AG04449 (cell line): ENCODE data around the gene KAT7.
"Not testable (repeated sequence)": the region's sequence is repeated elsewhere in the genome, so short reads cannot be mapped to it uniquely, and the experiment has no call there.

Source experiments
- CTCF ChIA-PET: fragments of 350-600 bp; formaldehyde crosslinking; extraction: SDS; loops from one replicate; lab custom pipeline; 2021; ENCODE audit warnings: antibody characterized with exemption; lab: Yijun Ruan, JAX
- POLR2A ChIA-PET: fragments of 400-600, 350-600 bp; formaldehyde crosslinking; extraction: SDS; loops from one replicate; lab custom pipeline; 2020; ENCODE audit warnings: antibody characterized with exemption, inconsistent platforms; lab: Yijun Ruan, JAX
- DNase-seq: peaks from one replicate; pipeline ENCODE4 v3.0.0-alpha.2; 2010; ENCODE audit warnings: low read depth, low spot score
- H3K4me3 ChIP-seq: 2 replicates; pipeline ENCODE4 v1.5.1; 2011; ENCODE audit warnings: low read depth, mild to moderate bottlenecking, control low read depth, low read length
- TF ChIP-seq, protein P1 (sequence below): IDR thresholded peaks from one replicate; pipeline ENCODE4 v1.5.1; 2011; ENCODE audit warnings: mild to moderate bottlenecking, moderate library complexity, low read length, control low read depth, inconsistent platforms; ENCODE audit not compliant: insufficient read depth; ENCODE audit errors: missing control alignments

Gene KAT7

DNA sequence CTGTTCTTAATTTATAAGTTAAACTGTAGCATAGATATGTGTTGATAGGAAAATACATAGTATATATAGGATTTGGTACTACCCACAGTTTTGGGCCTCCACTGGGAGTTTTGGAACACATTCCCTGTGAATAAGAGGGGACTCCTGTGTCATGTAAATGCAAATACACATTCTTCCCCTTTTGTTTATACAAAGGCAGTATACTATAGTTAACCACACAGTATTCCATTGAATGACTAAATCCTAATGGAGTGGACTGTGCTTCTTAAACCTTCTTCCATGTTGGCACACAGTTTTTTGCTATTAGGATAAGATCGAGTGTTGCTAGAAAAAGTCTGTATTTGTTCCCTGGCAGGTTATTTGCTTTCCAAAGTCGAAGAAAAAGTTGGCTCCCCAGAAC, 37.2 kb downstream of the KAT7 start:
- ChIA-PET CTCF (interaction anchor here (0.7 to 1.4 kb wide), 2 partner anchors 30 to 171 kb away, joined by 3 to 4 read pairs; no protein-coding TSS in a partner anchor), POLR2A (no interaction called here)
- no peak for DNase-seq

DNA sequence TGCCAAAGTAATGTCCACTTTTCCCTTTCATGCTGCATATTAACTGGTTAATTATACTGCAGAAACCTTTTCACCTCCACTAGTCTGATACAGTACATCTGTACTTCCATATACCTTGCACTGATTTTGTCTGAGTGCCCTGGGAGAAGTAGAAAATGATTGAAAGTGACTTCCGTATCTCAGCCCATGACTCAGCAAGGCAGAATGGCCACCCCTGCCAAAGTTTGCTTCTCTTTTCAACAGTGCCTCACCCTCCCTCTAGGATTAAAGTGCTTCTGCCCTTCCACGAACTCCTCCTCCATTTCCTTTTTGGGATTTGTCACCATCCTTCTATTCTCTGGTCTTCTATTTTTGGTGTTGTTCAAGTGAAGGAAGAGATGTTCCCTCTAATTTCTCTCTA, 39.8 kb downstream of the KAT7 start:
- POLR2A ChIA-PET, DNase-seq, H3K4me3 ChIP-seq: not testable (repeated sequence)
- CTCF ChIA-PET, result interaction anchor here (1.2 kb wide), 1 partner anchor 271 kb away, joined by 3 read pairs; no protein-coding TSS in a partner anchor

More for the DNA sequence above, 37.2 kb downstream of the KAT7 start:
- no peak overlapping the region for H3K4me3 ChIP-seq
- TF ChIP-seq, protein P1, sequence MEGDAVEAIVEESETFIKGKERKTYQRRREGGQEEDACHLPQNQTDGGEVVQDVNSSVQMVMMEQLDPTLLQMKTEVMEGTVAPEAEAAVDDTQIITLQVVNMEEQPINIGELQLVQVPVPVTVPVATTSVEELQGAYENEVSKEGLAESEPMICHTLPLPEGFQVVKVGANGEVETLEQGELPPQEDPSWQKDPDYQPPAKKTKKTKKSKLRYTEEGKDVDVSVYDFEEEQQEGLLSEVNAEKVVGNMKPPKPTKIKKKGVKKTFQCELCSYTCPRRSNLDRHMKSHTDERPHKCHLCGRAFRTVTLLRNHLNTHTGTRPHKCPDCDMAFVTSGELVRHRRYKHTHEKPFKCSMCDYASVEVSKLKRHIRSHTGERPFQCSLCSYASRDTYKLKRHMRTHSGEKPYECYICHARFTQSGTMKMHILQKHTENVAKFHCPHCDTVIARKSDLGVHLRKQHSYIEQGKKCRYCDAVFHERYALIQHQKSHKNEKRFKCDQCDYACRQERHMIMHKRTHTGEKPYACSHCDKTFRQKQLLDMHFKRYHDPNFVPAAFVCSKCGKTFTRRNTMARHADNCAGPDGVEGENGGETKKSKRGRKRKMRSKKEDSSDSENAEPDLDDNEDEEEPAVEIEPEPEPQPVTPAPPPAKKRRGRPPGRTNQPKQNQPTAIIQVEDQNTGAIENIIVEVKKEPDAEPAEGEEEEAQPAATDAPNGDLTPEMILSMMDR, result no peak

DNA sequence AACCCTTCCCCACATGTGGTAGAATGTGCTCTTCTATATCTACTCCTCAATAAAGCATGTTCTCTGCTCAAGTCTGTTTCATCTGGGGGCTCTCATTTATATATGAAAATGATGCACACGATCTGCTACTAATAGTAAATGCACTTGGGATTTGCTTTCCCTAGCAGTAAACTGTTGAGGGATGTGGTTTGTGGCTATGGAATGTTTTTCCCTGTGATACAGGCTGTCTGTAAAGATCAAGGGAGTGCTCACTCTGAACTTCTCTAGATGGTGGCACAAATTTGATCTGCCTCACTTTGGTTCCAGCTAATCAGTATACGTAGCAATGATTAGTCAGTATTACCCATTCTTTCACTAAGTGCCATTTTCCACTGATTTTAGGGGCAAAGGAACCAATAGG, 40.5 kb downstream of the KAT7 start:
- ChIA-PET CTCF (interaction anchor here (0.8 to 1.2 kb wide), 4 partner anchors 19 to 271 kb away, joined by 3 to 4 read pairs (median 4); partner anchors contain the start of gene TAC4), POLR2A (no interaction called here)
- DNase-seq, result no peak
- H3K4me3 ChIP-seq, result no peak overlapping the region
- TF ChIP-seq, protein P1, result no peak

DNA sequence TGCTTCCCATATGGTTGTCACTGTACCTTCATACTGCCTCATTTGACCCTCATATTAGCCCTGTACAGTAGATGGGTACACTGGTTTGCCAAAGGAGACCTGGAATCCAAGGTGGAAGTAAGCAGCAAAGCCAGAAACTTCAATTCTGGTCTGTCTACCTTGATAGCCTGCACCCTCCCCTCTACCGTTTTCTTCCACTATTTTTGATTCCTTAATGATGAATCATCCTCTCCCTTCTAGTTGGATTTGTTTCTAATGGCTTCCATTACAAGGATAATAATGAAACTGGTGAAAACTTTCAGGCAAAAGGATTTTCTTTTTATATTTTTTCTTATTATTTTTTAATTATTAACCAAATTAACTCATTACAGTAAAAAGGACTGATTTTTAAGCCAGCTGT, 42.1 kb downstream of the KAT7 start:
- H3K4me3 ChIP-seq, result no peak overlapping the region
- TF ChIP-seq, protein P1, result no peak
- POLR2A ChIA-PET, result no interaction called here
- CTCF ChIA-PET, result interaction anchor here (0.8 to 1.8 kb wide), 4 partner anchors 21 to 257 kb away, joined by 3 to 10 read pairs (median 3); no protein-coding TSS in a partner anchor
- no peak for DNase-seq

DNA sequence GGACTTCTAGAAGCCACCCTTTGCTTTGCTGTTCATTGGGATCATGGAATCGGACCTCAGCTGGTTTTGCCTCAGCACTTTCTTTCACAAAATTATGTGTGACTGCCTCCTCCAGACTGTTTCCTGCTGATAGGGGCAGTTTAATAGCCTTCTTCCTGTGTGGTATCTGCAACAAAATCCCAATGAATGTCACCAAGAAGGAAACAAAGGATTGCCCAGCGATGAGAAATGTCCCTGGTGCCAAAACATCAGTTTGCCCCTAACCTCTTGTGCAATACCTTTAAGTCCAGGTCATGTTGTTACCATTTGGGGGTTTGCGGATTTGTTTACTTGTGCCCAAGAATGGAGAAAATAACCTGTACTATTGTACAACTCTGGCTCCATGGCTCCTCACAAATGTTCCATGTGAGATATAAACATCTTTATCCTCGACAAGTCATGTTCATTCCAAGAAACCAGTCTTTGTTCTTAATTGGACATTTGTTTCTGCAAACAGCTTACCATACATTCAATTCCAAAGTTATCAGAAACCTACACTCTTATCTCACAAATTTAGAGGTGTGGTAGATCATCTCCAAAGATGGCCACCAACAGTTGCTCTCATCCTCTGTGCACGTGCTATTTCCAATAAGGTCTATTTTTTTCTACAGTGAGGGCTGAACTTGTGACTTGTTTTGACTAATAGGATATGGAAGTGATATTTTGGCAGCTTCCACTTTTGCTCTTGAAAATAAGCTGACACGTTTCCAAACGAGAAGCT, 44.5 kb downstream of the KAT7 start:
- ChIA-PET POLR2A (no interaction called here), CTCF (interaction anchor here (2.2 to 7.6 kb wide), 2 partner anchors 165 to 264 kb away, joined by 7 to 37 read pairs; no protein-coding TSS in a partner anchor)
- DNase-seq, result no peak
- H3K4me3 ChIP-seq, result no peak overlapping the region
- TF ChIP-seq, protein P1, result no peak

DNA sequence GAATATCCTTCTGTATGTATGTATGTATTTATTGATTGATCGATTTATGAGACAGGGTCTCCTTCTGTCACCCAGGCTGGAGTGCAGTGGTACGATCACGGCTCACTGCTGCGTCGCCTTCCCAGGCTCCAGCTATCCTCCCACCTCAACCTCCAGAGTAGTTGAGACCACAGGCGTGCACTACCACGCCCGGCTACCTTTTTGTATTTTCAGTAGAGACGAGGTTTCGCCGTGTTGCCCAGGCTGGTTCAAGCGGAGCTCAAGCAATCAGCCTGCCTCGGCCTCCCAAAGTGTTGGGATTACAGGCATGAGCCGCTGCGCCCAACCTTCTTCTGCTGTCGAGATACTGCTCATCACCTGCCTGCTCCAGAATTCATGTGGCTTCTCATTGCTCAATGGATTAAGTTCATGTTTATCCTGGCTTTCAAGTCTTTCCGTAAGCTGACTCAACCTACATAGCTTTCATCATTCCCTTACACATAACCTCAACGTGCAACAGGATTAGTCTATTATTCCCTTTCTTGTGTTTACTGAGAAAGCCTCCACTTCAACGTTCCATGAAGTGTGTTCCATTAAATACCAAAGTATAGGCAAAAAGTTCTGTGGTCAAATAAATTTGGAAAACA, 45.8 kb downstream of the KAT7 start:
- TF ChIP-seq, protein P1, result no peak
- CTCF ChIA-PET, result interaction anchor here (1.0 to 7.6 kb wide), 3 partner anchors 11 to 265 kb away, joined by 3 to 37 read pairs (median 7); no protein-coding TSS in a partner anchor
- no peak overlapping the region for H3K4me3 ChIP-seq
- POLR2A ChIA-PET, result interaction anchor here (0.5 kb wide), 1 partner anchor 16 kb away, joined by 3 read pairs; no protein-coding TSS in a partner anchor
- no peak for DNase-seq
